ENCODE data around the gene FNBP1L.

FNBP1L gene

GRCh38 chr1:93595266-93595665 is 147.3 kb downstream of the FNBP1L start:
- H3F3A ChIP-seq (ENCODE audit: low read depth) = no peaks in the 10 kb centered on the region
- no peak overlapping the region for H3K4me3 ChIP-seq (ENCODE audit: low read length, poor library complexity, severe bottlenecking)
- no peak overlapping the region for H3K9ac ChIP-seq (ENCODE audit: low read depth, low read length, poor library complexity, severe bottlenecking)
- peaks cover 27% of the 10 kb centered on the region for H3K4me1 ChIP-seq (ENCODE audit: insufficient read depth, low read length, poor library complexity, severe bottlenecking)
- no peaks in the 10 kb centered on the region for H3K36me3 ChIP-seq (ENCODE audit: insufficient read depth, low read length)
- no peak overlapping the region for H2AFZ ChIP-seq (ENCODE audit: low read length)
- H3K27me3 ChIP-seq (ENCODE audit: insufficient read depth, low read length, poor library complexity, severe bottlenecking) = no peaks in the 10 kb centered on the region
- no peak overlapping the region for H3K4me2 ChIP-seq (ENCODE audit: low read depth, low read length, poor library complexity, severe bottlenecking)
- H3K9me3 ChIP-seq (ENCODE audit: insufficient read depth, low read depth, low read length) = no peaks in the 10 kb centered on the region
- H3K79me2 ChIP-seq (ENCODE audit: insufficient read depth, low read length) = no peaks in the 10 kb centered on the region
- TF ChIP-seq CTCF (conservative IDR thresholded peaks at IDR 0.05; ENCODE audit: low read length) (no peak), EZH2phosphoT487 (IDR thresholded peaks at IDR 0.05; ENCODE audit: borderline replicate concordance) (no peak)
- H3K9me2 ChIP-seq (replicated peaks; ENCODE audit: low read depth, low read length) = no peaks in the 10 kb centered on the region
- no peaks in the 10 kb centered on the region for H4K20me1 ChIP-seq (ENCODE audit: insufficient read depth, low read length, poor library complexity, severe bottlenecking)

GRCh38 chr1:93595743-93596142 is 147.8 kb downstream of the FNBP1L start:
- no peaks in the 10 kb centered on the region for H3K27me3 ChIP-seq (ENCODE audit: insufficient read depth, low read length, poor library complexity, severe bottlenecking)
- H4K20me1 ChIP-seq (ENCODE audit: insufficient read depth, low read length, poor library complexity, severe bottlenecking) = no peaks in the 10 kb centered on the region
- no peak overlapping the region for H3K9ac ChIP-seq (ENCODE audit: low read depth, low read length, poor library complexity, severe bottlenecking)
- no peak overlapping the region for H3K4me2 ChIP-seq (ENCODE audit: low read depth, low read length, poor library complexity, severe bottlenecking)
- H3F3A ChIP-seq (ENCODE audit: low read depth) = no peaks in the 10 kb centered on the region
- peaks cover 23% of the 10 kb centered on the region for H3K4me1 ChIP-seq (ENCODE audit: insufficient read depth, low read length, poor library complexity, severe bottlenecking)
- no peak overlapping the region for H2AFZ ChIP-seq (ENCODE audit: low read length)
- H3K9me3 ChIP-seq (ENCODE audit: insufficient read depth, low read depth, low read length) = no peaks in the 10 kb centered on the region
- TF ChIP-seq EZH2phosphoT487 (IDR thresholded peaks at IDR 0.05; ENCODE audit: borderline replicate concordance) (no peak), CTCF (conservative IDR thresholded peaks at IDR 0.05; ENCODE audit: low read length) (no peak)
- no peaks in the 10 kb centered on the region for H3K9me2 ChIP-seq (replicated peaks; ENCODE audit: low read depth, low read length)
- H3K79me2 ChIP-seq (ENCODE audit: insufficient read depth, low read length) = no peaks in the 10 kb centered on the region
- no peak overlapping the region for H3K4me3 ChIP-seq (ENCODE audit: low read length, poor library complexity, severe bottlenecking)
- no peaks in the 10 kb centered on the region for H3K36me3 ChIP-seq (ENCODE audit: insufficient read depth, low read length)

- Histone ChIP-seq H3K9ac (ENCODE audit: low read depth, low read length, poor library complexity, severe bottlenecking) (no peak overlapping the region), H3K4me2 (ENCODE audit: low read depth, low read length, poor library complexity, severe bottlenecking) (no peak overlapping the region), H3K4me3 (ENCODE audit: low read length, poor library complexity, severe bottlenecking) (no peak overlapping the region), H3K36me3 (ENCODE audit: insufficient read depth, low read length) (no peaks in the 10 kb centered on the region), H3K9me2 (replicated peaks; ENCODE audit: low read depth, low read length) (no peaks in the 10 kb centered on the region), H3K9me3 (ENCODE audit: insufficient read depth, low read depth, low read length) (no peaks in the 10 kb centered on the region), H3K79me2 (ENCODE audit: insufficient read depth, low read length) (no peaks in the 10 kb centered on the region), H3F3A (ENCODE audit: low read depth) (no peaks in the 10 kb centered on the region), H3K4me1 (ENCODE audit: insufficient read depth, low read length, poor library complexity, severe bottlenecking) (peaks cover 16% of the 10 kb centered on the region), H2AFZ (ENCODE audit: low read length) (no peak overlapping the region), H3K27me3 (ENCODE audit: insufficient read depth, low read length, poor library complexity, severe bottlenecking) (no peaks in the 10 kb centered on the region), H4K20me1 (ENCODE audit: insufficient read depth, low read length, poor library complexity, severe bottlenecking) (no peaks in the 10 kb centered on the region)
- no peak for TF ChIP-seq CTCF (conservative IDR thresholded peaks at IDR 0.05; ENCODE audit: low read length)
- TF ChIP-seq EZH2phosphoT487 (IDR thresholded peaks at IDR 0.05; ENCODE audit: borderline replicate concordance) = no peak
These were observed 148.6 kb downstream of the FNBP1L start for GRCh38 chr1:93596329-93597089.

Data from Loucy (cell line).